Islet precursor cell (in vitro differentiated cells): Measurements from ENCODE around the gene BOLA2.
"Not testable (repeated sequence)": the region's sequence is repeated elsewhere in the genome, so short reads cannot be mapped to it uniquely, and the experiment has no call there.

Experiments used
- DNase-seq: peaks from one replicate; pipeline ENCODE4 v3.0.0-alpha.2; 2018

The BOLA2 gene

GRCh38 chr16:29454269-29454668 lies at the start of gene BOLA2, which contains the start of gene SLX1B:
TSS of gene BOLA2 (minus strand) at chr16:29454351. CDS start at chr16:29454253, 98 bp downstream.
TSS of gene SLX1B (plus strand) at chr16:29454533.
- not testable (repeated sequence) for DNase-seq

GRCh38 chr16:29482276-29482675 lies 28.1 kb upstream of the BOLA2 start:
- DNase-seq, result not testable (repeated sequence)

DNA sequence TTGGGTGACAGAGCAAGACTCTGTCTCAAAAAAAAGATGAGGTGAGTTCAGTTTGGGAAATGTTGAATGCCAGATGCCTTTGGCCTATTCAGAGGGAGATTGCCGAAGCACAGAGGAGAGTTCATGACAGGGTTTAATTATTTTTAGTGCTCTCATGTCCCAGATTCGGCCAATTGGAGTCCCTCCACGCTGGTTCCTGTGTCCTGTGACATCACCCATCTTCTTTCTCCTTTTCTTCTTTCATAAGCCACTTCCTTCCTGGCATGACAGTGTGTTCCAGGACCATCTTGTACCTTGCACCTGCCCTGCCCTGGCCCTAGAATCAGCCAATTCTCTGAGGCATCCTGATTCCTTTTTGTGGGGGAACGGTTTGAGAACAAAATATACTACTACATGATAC lies 17.9 kb upstream of the BOLA2 start:
- not testable (repeated sequence) for DNase-seq

- DNase-seq, result not testable (repeated sequence)
Observed at GRCh38 chr16:29469660-29470059, 15.5 kb upstream of the BOLA2 start.

GRCh38 chr16:29467654-29468366 lies 13.7 kb upstream of the BOLA2 start:
- not testable (repeated sequence) for DNase-seq

- not testable (repeated sequence) for DNase-seq
Observed at GRCh38 chr16:29466904-29467303, 12.8 kb upstream of the BOLA2 start.

DNA sequence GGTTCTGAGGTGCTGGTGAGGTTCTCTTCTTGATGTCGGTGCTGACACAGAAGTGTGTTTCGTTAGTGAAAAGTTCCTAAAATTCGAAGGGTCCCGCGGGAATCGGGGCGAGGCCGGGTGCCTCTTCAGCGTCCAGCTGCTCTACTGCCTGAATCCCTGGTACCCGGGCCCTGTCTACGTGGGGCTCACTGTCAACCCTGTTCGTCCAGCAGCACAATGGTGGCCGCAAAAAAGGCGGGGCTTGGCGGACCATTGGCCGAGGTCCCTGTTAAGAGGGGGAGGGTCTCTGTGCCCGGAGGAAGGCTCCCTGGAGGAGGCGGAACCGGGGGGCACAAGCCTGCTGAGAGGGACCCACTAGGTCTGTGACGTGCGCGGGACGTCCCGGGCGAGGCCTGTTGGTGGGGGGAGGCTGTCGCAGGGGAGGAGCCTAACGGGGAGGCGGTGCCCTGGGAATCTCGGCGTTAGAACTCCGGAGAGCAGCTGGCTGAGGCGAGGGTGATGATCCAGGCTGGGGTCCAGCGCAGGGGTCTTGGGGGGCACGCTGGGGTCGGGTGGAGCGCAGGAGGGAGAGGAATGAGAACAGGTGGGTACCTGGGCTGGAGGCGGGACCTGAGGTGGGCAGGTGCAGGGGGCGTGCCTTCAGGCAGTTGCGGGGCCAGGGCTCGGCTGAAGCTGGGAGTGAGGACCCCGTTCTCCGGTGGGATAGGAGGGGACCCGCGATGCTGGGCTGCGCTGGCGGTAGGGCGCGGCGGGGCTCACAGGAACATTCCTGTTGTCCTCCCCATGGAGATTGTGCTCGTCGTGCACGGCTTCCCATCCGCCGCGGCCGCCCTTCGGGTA lies 12.1 kb upstream of the BOLA2 start:
- not testable (repeated sequence) for DNase-seq

GRCh38 chr16:29460647-29461030 lies 6.5 kb upstream of the BOLA2 start:
- not testable (repeated sequence) for DNase-seq

DNA sequence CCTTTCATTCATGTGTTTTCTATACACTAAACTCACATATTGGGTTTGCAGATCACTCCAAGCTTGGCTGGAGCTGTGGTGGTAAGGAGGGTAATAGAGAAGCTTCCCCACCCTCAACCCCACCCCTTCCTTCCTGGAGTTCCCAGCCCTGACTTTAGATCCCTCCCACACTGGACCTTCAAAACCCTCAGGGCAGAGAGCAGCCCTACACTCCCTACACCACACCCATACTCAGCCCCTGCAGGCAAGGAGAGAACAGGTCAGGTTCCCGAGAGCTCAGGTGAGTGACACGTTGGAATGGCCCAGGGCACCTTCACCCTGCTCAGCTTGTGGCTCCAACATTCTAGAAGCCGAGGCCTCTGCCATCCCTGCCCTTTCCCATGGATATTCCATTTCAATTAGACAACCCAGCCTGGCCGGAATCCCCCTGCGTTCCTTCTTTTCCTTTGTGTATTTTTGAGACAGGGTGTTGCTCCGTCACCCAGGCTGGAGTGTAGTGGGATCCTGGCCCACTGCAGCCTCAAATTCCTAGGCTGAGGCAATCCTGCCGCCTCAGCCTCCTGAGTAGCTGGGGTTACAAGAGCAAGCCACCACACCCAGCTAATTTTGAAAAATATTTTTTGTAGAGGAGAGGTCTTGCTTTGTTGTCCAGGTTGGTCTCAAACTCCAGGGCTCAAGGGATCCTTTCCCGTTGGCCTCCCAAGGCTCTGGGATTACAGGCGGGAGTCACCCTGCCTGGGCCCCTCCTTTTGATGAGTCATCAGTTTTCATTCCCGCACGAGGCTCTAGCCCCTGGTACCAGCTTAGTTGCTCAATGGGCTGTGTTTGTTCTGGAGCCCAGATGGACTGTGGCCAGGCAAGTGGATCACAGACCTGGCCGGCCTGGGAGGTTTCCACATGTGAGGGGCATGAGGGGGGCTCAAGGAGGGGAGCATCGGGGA lies 5.8 kb upstream of the BOLA2 start, which contains the start of gene SULT1A4:
TSS of gene SULT1A4 (plus strand) at position 208 of the 941 bp plus-strand sequence. CDS start 1,473 bp downstream, outside the sequence.
- not testable (repeated sequence) for DNase-seq

- not testable (repeated sequence) for DNase-seq
Observed at GRCh38 chr16:29457660-29458059, 3.5 kb upstream of the BOLA2 start.

GRCh38 chr16:29454828-29455227 lies 677 bp upstream of the BOLA2 start:
- not testable (repeated sequence) for DNase-seq

DNA sequence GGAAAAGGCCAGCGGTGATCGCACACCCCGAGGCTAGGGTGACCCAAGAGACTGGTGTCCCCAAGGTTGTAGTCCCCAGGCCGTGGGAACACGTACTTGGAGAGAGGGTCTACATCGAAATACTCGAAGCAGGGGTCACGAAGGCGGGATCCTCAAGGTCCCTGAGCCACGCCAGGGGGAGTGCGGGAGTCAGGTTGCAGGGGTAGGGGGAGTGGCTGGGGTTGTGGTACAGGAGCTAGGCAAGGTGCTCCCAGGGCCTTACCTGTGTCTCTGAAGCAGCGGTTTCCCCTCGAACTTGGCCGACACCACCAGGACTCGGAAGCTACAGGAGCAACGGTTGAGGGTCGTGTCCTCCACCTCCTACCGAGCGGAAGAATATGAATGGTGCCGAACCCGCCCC lies 397 bp downstream of the BOLA2 start:
- DNase-seq, result not testable (repeated sequence)

DNA sequence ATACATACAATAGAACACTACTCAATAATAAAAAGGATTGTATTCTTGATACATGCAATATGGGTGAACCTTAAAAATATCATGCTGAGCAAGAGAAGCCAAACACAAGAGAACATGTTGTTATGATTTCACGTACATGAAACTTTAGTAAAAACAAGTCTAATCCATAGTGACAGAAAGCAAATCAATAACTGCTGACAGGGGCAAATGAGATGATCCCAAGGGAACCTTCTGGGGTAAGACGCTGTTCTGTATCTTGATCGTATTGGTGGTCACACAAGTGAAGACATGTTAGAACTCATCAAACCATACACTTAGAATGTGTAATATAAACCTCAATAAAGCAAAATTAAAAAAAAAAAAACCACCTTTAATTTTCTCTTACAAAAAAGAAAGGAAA lies 28.8 kb downstream of the BOLA2 start:
- not testable (repeated sequence) for DNase-seq

- DNase-seq, result not testable (repeated sequence)
Observed at GRCh38 chr16:29423587-29423986, 30.6 kb downstream of the BOLA2 start.

DNA sequence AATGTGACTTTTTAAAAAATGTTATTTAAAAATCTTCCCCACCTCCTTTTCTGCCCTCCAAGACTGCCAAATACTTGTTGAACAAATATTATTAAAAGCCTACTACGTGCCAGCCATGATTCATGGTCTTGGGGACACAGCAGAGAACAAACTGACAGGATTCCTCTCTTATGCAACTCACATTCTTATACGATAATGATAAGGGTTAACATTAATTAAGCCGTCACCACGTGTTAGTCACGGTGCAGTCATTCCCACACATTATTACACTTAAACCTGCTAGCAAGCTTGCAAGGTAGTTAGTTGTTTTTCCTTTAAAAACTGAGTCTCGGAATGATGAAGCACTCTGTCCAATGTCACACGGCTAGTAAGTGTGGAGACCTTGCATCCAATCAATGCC lies 48.9 kb downstream of the BOLA2 start:
- not testable (repeated sequence) for DNase-seq
